ENCODE data around the gene MRPS6. TPM values are rescaled to one million over a fixed set of nuclear protein-coding genes. Genes with fewer than 3 reads are reported as not detected.

The MRPS6 gene
- total RNA-seq, 1 donor from 2014 or later, result 76.7 TPM

GRCh38 chr21:34029743-34030528 lies 43.4 kb upstream of the MRPS6 start:
- peaks cover 5% of the 10 kb centered on the region for H3K9me3 Mint-ChIP-seq (ENCODE audit: low read depth)
- H3K4me3 Mint-ChIP-seq (ENCODE audit: low read depth), result no peak overlapping the region
- H3K27ac Mint-ChIP-seq, result peak overlapping the region; percentile 7
- no peak for DNase-seq (ENCODE audit: low spot score, unreplicated experiment)
- H3K36me3 Mint-ChIP-seq (ENCODE audit: insufficient read depth), result no peaks in the 10 kb centered on the region
- TF ChIP-seq, protein P1, sequence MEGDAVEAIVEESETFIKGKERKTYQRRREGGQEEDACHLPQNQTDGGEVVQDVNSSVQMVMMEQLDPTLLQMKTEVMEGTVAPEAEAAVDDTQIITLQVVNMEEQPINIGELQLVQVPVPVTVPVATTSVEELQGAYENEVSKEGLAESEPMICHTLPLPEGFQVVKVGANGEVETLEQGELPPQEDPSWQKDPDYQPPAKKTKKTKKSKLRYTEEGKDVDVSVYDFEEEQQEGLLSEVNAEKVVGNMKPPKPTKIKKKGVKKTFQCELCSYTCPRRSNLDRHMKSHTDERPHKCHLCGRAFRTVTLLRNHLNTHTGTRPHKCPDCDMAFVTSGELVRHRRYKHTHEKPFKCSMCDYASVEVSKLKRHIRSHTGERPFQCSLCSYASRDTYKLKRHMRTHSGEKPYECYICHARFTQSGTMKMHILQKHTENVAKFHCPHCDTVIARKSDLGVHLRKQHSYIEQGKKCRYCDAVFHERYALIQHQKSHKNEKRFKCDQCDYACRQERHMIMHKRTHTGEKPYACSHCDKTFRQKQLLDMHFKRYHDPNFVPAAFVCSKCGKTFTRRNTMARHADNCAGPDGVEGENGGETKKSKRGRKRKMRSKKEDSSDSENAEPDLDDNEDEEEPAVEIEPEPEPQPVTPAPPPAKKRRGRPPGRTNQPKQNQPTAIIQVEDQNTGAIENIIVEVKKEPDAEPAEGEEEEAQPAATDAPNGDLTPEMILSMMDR (IDR thresholded peaks at IDR 0.05; ENCODE audit: unreplicated experiment), result no peak
- no peaks in the 10 kb centered on the region for H3K27me3 Mint-ChIP-seq
- peaks cover 12% of the 10 kb centered on the region for H3K4me1 Mint-ChIP-seq (ENCODE audit: low read depth)

DNA sequence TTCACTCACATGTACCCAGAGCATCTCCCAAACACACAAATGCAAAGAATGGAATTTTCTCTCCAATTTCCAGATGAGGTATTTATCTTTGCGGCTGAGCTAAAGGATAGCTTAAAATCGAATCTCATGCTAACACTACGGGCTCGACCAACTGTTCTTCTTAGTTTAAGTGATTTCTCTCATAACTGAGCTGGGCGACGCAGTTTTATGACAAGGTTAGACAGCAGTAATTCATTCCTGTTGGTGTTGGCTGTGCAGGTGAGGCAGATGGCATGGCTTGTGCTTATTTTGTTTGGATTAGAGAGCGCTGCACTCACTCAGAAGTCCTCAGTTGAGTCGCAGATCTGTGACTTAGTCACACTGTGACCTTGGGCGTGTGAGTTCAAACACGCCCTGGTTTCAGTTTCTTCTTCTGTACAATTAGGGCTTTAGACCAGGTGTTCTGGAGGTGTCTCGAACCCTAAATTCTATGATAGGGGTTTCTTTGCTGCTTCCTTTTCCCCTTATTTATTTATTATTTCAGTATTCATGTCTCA lies 41.5 kb upstream of the MRPS6 start:
- peaks cover 12% of the 10 kb centered on the region for H3K4me1 Mint-ChIP-seq (ENCODE audit: low read depth)
- DNase-seq (ENCODE audit: low spot score, unreplicated experiment), result no peak
- no peak overlapping the region for H3K4me3 Mint-ChIP-seq (ENCODE audit: low read depth)
- peaks cover 9% of the 10 kb centered on the region for H3K9me3 Mint-ChIP-seq (ENCODE audit: low read depth)
- no peaks in the 10 kb centered on the region for H3K27me3 Mint-ChIP-seq
- peak overlapping the region; percentile 7 for H3K27ac Mint-ChIP-seq
- TF ChIP-seq, protein P1 (IDR thresholded peaks at IDR 0.05; ENCODE audit: unreplicated experiment), result no peak
- no peaks in the 10 kb centered on the region for H3K36me3 Mint-ChIP-seq (ENCODE audit: insufficient read depth)

- H3K27ac Mint-ChIP-seq, result no peak overlapping the region
- TF ChIP-seq, protein P1 (IDR thresholded peaks at IDR 0.05; ENCODE audit: unreplicated experiment), result no peak
- no peak overlapping the region for H3K4me3 Mint-ChIP-seq (ENCODE audit: low read depth)
- peaks cover 6% of the 10 kb centered on the region for H3K9me3 Mint-ChIP-seq (ENCODE audit: low read depth)
- DNase-seq (ENCODE audit: low spot score, unreplicated experiment), result no peak
- H3K4me1 Mint-ChIP-seq (ENCODE audit: low read depth), result peaks cover 13% of the 10 kb centered on the region
- no peaks in the 10 kb centered on the region for H3K36me3 Mint-ChIP-seq (ENCODE audit: insufficient read depth)
- H3K27me3 Mint-ChIP-seq, result peaks cover 4% of the 10 kb centered on the region
These were observed 38.9 kb upstream of the MRPS6 start for GRCh38 chr21:34034369-34035014.

- Mint-ChIP-seq H3K4me3 (ENCODE audit: low read depth) (no peak overlapping the region), H3K27ac (no peak overlapping the region), H3K9me3 (ENCODE audit: low read depth) (peaks cover 4% of the 10 kb centered on the region), H3K4me1 (ENCODE audit: low read depth) (peaks cover 15% of the 10 kb centered on the region), H3K27me3 (peaks cover 4% of the 10 kb centered on the region), H3K36me3 (ENCODE audit: insufficient read depth) (no peaks in the 10 kb centered on the region)
- TF ChIP-seq, protein P1 (IDR thresholded peaks at IDR 0.05; ENCODE audit: unreplicated experiment), result no peak
- no peak for DNase-seq (ENCODE audit: low spot score, unreplicated experiment)
These were observed 37.6 kb upstream of the MRPS6 start for GRCh38 chr21:34035619-34036354.

Data from progenitor cell of endocrine pancreas (in vitro differentiated cells).